IMR-90 (cell line): ENCODE measurements around the gene C6orf89. TPM values are rescaled to one million over a fixed set of nuclear protein-coding genes. Genes with fewer than 3 reads are reported as not detected.
A peak's percentile ranks its signal among the peaks of the same experiment; 100 is the strongest.

Experiments
- ATAC-seq: fragments of 200-7000 bp; cut with Tn5 transposase; 2 replicates; pipeline ENCODE4 v1.9.1; 2020; ENCODE audit warnings: low read depth, mild to moderate bottlenecking, moderate library complexity
- BruUV-seq: library from RNA; stranded (reverse); fragments of 400-500 nt; replicated peaks from 2 replicates; lab custom pipeline; 2021; lab: Mats Ljungman, UMichigan
- CTCF ChIA-PET: fragments of 300-600 bp; formaldehyde crosslinking; extraction: SDS; loops from one replicate; lab custom pipeline; 2021; ENCODE audit warnings: antibody characterized with exemption; lab: Yijun Ruan, JAX
- POLR2A ChIA-PET: fragments of 300-600 bp; sonication (Branson Sonifier 250); formaldehyde crosslinking; loops from one replicate; lab custom pipeline; 2022; ENCODE audit warnings: antibody characterized with exemption; ENCODE audit not compliant: unreplicated experiment; lab: Charles Lee
- DNase-seq: peaks from one replicate; pipeline ENCODE4 v3.0.0; 2013
- H2AFZ ChIP-seq: replicated peaks from 2 replicates; pipeline ENCODE3; 2013; ENCODE audit warnings: low read length, mild to moderate bottlenecking; ENCODE audit not compliant: poor library complexity
- H2AK5ac ChIP-seq: 2 replicates; pipeline ENCODE4 v1.6.1; 2013; ENCODE audit warnings: low read depth, low read length, inconsistent platforms
- H2AK9ac ChIP-seq: replicated peaks from 2 replicates; pipeline ENCODE3; 2013; ENCODE audit warnings: mild to moderate bottlenecking, low read depth, low read length, moderate library complexity; ENCODE audit not compliant: poor library complexity
- H2BK120ac ChIP-seq: 2 replicates; pipeline ENCODE4 v1.6.1; 2013; ENCODE audit warnings: low read depth, low read length, inconsistent platforms
- H2BK15ac ChIP-seq: 3 replicates; pipeline ENCODE4 v1.6.1; 2013; ENCODE audit warnings: low read depth, low read length, inconsistent platforms
- H2BK20ac ChIP-seq: 2 replicates; pipeline ENCODE4 v1.6.1; 2013; ENCODE audit warnings: low read depth, mild to moderate bottlenecking, inconsistent platforms, low read length, moderate library complexity
- H2BK5ac ChIP-seq: 2 replicates; pipeline ENCODE4 v1.6.1; 2013; ENCODE audit warnings: mild to moderate bottlenecking, low read depth, low read length, inconsistent platforms; ENCODE audit not compliant: poor library complexity, severe bottlenecking
- H3K14ac ChIP-seq: replicated peaks from 2 replicates; pipeline ENCODE4 v1.6.1; 2013; ENCODE audit warnings: low read depth, low read length, inconsistent platforms
- H3K18ac ChIP-seq: 2 replicates; pipeline ENCODE4 v1.6.1; 2013; ENCODE audit warnings: low read depth, low read length, control low read depth
- H3K23ac ChIP-seq: 2 replicates; pipeline ENCODE4 v1.6.1; 2013; ENCODE audit warnings: low read depth, low read length, inconsistent platforms
- H3K27ac ChIP-seq: 2 replicates; pipeline ENCODE4 v1.5.1; 2013; ENCODE audit warnings: mild to moderate bottlenecking, control low read depth, low read length; ENCODE audit not compliant: insufficient read depth
- H3K27me3 ChIP-seq: 2 replicates; pipeline ENCODE4 v1.6.1; 2013; ENCODE audit warnings: low read length; ENCODE audit not compliant: control insufficient read depth, insufficient read depth
- H3K36me3 ChIP-seq: 2 replicates; pipeline ENCODE4 v1.6.1; 2013; ENCODE audit warnings: low read length, mixed read lengths; ENCODE audit not compliant: control insufficient read depth, insufficient read depth
- H3K4ac ChIP-seq: 2 replicates; pipeline ENCODE4 v1.6.1; 2013; ENCODE audit warnings: low read depth, low read length, inconsistent platforms
- H3K4me1 ChIP-seq: 2 replicates; pipeline ENCODE4 v1.6.1; 2013; ENCODE audit warnings: low read length, mixed read lengths; ENCODE audit not compliant: control insufficient read depth, insufficient read depth
- H3K4me2 ChIP-seq: 2 replicates; pipeline ENCODE4 v1.6.1; 2013; ENCODE audit warnings: low read depth, mild to moderate bottlenecking, control low read depth, low read length, moderate library complexity
- H3K4me3 ChIP-seq: 2 replicates; pipeline ENCODE4 v1.5.1; 2013; ENCODE audit warnings: low read depth, mild to moderate bottlenecking, control low read depth, low read length, moderate library complexity; ENCODE audit not compliant: insufficient read depth
- H3K56ac ChIP-seq: 2 replicates; pipeline ENCODE4 v1.6.1; 2013; ENCODE audit warnings: low read length, inconsistent platforms; ENCODE audit not compliant: insufficient read depth; ENCODE audit errors: extremely low read depth
- H3K79me1 ChIP-seq, 2 experiments: 2 replicates each; pipeline ENCODE4 v1.6.1; 2013; ENCODE audit warnings: low read length in 2 of 2, inconsistent platforms in 1 of 2, low read depth in 1 of 2
- H3K9ac ChIP-seq: 2 replicates; pipeline ENCODE4 v1.6.1; 2013; ENCODE audit warnings: low read depth, low read length, control low read depth
- H3K9me1 ChIP-seq: 2 replicates; pipeline ENCODE4 v1.6.1; 2013; ENCODE audit warnings: low read length, inconsistent platforms; ENCODE audit not compliant: insufficient read depth
- H3K9me3 ChIP-seq: 2 replicates; pipeline ENCODE4 v1.6.1; 2013; ENCODE audit warnings: low read length; ENCODE audit not compliant: control insufficient read depth, insufficient read depth
- H4K20me1 ChIP-seq: 2 replicates; pipeline ENCODE4 v1.6.1; 2013; ENCODE audit warnings: low read length, inconsistent platforms; ENCODE audit not compliant: insufficient read depth
- H4K5ac ChIP-seq: 2 replicates; pipeline ENCODE4 v1.6.1; 2013; ENCODE audit warnings: mild to moderate bottlenecking, low read depth, low read length, control low read depth
- H4K8ac ChIP-seq, 2 experiments: 2 replicates each; pipeline ENCODE4 v1.6.1; 2013; ENCODE audit warnings: low read depth in 2 of 2, low read length in 2 of 2, control low read depth in 1 of 2, inconsistent platforms in 1 of 2
- H4K91ac ChIP-seq: 2 replicates; pipeline ENCODE4 v1.6.1; 2013; ENCODE audit warnings: low read depth, low read length, inconsistent platforms; ENCODE audit not compliant: insufficient read depth
- BHLHE40 ChIP-seq: fragments of 150-350 bp; IDR thresholded peaks from 2 replicates; pipeline ENCODE4 v1.6.1; 2016; ENCODE audit warnings: mild to moderate bottlenecking, low read depth, low read length
- CEBPB ChIP-seq: IDR thresholded peaks from 2 replicates; pipeline ENCODE4 v1.6.1; 2012; ENCODE audit warnings: low read depth, low read length, improper control_type of control experiment
- CHD1 ChIP-seq: IDR thresholded peaks from 2 replicates; pipeline ENCODE4 v1.6.1; 2012; ENCODE audit warnings: low read depth, low read length, improper control_type of control experiment
- FOS ChIP-seq: fragments of 150-350 bp; IDR thresholded peaks from 2 replicates; pipeline ENCODE4 v1.6.1; 2016; ENCODE audit warnings: low read depth, low read length
- MAFK ChIP-seq: IDR thresholded peaks from 2 replicates; pipeline ENCODE4 v1.6.1; 2012; ENCODE audit warnings: low read depth, low read length, improper control_type of control experiment
- MXI1 ChIP-seq: IDR thresholded peaks from 2 replicates; pipeline ENCODE4 v1.6.1; 2012; ENCODE audit warnings: low read depth, mild to moderate bottlenecking, low read length, moderate library complexity, borderline replicate concordance
- NFE2L2 ChIP-seq: fragments of 150-350 bp; IDR thresholded peaks from 2 replicates; pipeline ENCODE4 v1.6.1; 2016; ENCODE audit warnings: low read depth, mild to moderate bottlenecking, low read length
- POLR2A ChIP-seq: IDR thresholded peaks from 2 replicates; pipeline ENCODE4 v1.6.1; 2012; ENCODE audit warnings: mild to moderate bottlenecking, low read depth, low read length
- RCOR1 ChIP-seq: IDR thresholded peaks from 2 replicates; pipeline ENCODE4 v1.6.1; 2012; ENCODE audit warnings: mild to moderate bottlenecking, low read length, improper control_type of control experiment; ENCODE audit not compliant: insufficient replicate concordance
- RFX5 ChIP-seq: IDR thresholded peaks from 2 replicates; pipeline ENCODE4 v1.8.0; 2012; ENCODE audit warnings: low read depth, mild to moderate bottlenecking, low read length, moderate library complexity
- SMC3 ChIP-seq: fragments of 150-350 bp; IDR thresholded peaks from 2 replicates; pipeline ENCODE4 v1.6.1; 2016; ENCODE audit warnings: low read depth, mild to moderate bottlenecking, antibody characterized with exemption, low read length, moderate library complexity
- WGBS, 2 experiments: methylation state at CpG; one replicate each; pipeline versions ENCODE4 v1.1.5 to v1.1.7; 2013; ENCODE audit warnings: missing lambda C conversion rate in 2 of 2; ENCODE audit not compliant: insufficient read length in 1 of 2; ENCODE audit errors: extremely low coverage in 2 of 2; 5-methylcytosine and 5-hydroxymethylcytosine counted together
- dilution Hi-C: fragments of 300-500 bp; cut with HindIII; formaldehyde crosslinking; loops from one replicate; pipeline ENCODE4 v1.14.3; 2018; ENCODE audit warnings: low sequenced_read_pairs; ENCODE audit not compliant: unreplicated experiment
- in situ Hi-C: fragments of 300-500 bp; cut with MboI; formaldehyde crosslinking; loops from 3 replicates; pipeline ENCODE4 v1.14.3; 2019; ENCODE audit warnings: low sequenced_read_pairs, inconsistent platforms, mixed read lengths
- intact Hi-C: fragments of 100-400 bp; cut with micrococcal nuclease; formaldehyde crosslinking; loops from 2 replicates; pipeline ENCODE4 v1.10.0; 2022
- polyA plus RNA-seq, 3 experiments: library from polyadenylated mRNA; depleted of rRNA; stranded (reverse); fragments of >200 nt; gene quantifications; 2 replicates each; pipeline ENCODE4 v1.2.3, GENCODE V29; 2012; ENCODE audit warnings: low replicate concordance in 1 of 3
- total RNA-seq: library from RNA; depleted of rRNA; stranded (reverse); fragments of >200 nt; gene quantifications from 2 replicates; pipeline ENCODE4 v1.2.3, GENCODE V29; 2012
- TF ChIP-seq, protein P1 (sequence below): conservative IDR thresholded peaks from 2 replicates; pipeline ENCODE4 v1.5.1; 2012; ENCODE audit warnings: mild to moderate bottlenecking, low read depth, low read length, improper control_type of control experiment
- TF ChIP-seq, protein P2 (sequence below): fragments of 150-350 bp; IDR thresholded peaks from 2 replicates; pipeline ENCODE4 v1.6.1; 2016; ENCODE audit warnings: low read depth, mild to moderate bottlenecking, low read length, moderate library complexity, borderline replicate concordance
- TF ChIP-seq, protein P3 (sequence below): fragments of 150-350 bp; IDR thresholded peaks from 2 replicates; pipeline ENCODE4 v1.6.1; 2017; ENCODE audit warnings: mild to moderate bottlenecking, antibody characterized with exemption, low read length, low read depth

Gene C6orf89
- total and polyA plus RNA-seq, 2 of the 4 experiments (the other 2 are of a cell fraction) = 30.8 to 52.3 TPM

DNA sequence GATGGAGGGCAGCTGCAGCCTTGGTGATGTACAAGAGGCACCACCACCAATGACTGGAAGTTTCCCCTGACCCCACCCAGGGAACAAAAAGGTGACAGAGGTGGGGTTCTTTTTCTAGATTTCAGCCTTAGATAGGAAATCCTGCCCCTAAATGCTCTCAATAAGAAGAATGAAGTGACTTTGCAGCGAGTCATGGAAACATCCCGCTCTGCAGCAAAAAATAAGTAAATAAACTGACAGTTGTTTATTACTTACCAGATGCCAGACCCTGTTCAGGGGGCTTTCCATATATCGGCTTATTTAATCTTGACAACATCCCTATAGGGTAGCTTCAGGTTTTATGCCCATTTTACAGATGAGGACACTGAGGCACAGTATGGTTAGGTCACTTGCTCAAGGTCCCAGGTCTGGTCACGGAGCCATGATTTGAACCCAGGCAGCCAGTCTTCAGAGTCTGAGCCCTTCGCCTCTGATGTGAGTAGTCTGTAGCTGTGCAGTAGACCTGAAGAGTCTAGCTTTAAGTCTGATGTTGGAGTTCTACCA is 19.2 kb downstream of the C6orf89 start:
- dilution Hi-C loops = no loop called here

More for the DNA sequence above, 19.2 kb downstream of the C6orf89 start:
- H3K23ac ChIP-seq = peak overlapping the region; percentile 63; the same call in 1 of the 2 replicates
- peak overlapping the region; percentile 23; the same call in 1 of the 2 replicates for H3K14ac ChIP-seq
- H2BK120ac ChIP-seq = peak overlapping the region; percentile 77
- TF ChIP-seq, protein P1, sequence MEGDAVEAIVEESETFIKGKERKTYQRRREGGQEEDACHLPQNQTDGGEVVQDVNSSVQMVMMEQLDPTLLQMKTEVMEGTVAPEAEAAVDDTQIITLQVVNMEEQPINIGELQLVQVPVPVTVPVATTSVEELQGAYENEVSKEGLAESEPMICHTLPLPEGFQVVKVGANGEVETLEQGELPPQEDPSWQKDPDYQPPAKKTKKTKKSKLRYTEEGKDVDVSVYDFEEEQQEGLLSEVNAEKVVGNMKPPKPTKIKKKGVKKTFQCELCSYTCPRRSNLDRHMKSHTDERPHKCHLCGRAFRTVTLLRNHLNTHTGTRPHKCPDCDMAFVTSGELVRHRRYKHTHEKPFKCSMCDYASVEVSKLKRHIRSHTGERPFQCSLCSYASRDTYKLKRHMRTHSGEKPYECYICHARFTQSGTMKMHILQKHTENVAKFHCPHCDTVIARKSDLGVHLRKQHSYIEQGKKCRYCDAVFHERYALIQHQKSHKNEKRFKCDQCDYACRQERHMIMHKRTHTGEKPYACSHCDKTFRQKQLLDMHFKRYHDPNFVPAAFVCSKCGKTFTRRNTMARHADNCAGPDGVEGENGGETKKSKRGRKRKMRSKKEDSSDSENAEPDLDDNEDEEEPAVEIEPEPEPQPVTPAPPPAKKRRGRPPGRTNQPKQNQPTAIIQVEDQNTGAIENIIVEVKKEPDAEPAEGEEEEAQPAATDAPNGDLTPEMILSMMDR = no peak
- TF ChIP-seq BHLHE40 (no peak), FOS (no peak), RFX5 (no peak), NFE2L2 (no peak), CHD1 (no peak), MAFK (no peak), RCOR1 (no peak), POLR2A (no peak), MXI1 (no peak), SMC3 (no peak), CEBPB (no peak)
- TF ChIP-seq, protein P2, sequence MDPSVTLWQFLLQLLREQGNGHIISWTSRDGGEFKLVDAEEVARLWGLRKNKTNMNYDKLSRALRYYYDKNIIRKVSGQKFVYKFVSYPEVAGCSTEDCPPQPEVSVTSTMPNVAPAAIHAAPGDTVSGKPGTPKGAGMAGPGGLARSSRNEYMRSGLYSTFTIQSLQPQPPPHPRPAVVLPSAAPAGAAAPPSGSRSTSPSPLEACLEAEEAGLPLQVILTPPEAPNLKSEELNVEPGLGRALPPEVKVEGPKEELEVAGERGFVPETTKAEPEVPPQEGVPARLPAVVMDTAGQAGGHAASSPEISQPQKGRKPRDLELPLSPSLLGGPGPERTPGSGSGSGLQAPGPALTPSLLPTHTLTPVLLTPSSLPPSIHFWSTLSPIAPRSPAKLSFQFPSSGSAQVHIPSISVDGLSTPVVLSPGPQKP = no peak
- TF ChIP-seq, protein P3, sequence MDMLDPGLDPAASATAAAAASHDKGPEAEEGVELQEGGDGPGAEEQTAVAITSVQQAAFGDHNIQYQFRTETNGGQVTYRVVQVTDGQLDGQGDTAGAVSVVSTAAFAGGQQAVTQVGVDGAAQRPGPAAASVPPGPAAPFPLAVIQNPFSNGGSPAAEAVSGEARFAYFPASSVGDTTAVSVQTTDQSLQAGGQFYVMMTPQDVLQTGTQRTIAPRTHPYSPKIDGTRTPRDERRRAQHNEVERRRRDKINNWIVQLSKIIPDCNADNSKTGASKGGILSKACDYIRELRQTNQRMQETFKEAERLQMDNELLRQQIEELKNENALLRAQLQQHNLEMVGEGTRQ = no peak
- H3K9me3 ChIP-seq = no peaks in the 10 kb centered on the region
- WGBS, 2 experiments = no CpG with 5 or more reads among the region's 5 CpGs
- H3K9me1 ChIP-seq = peaks cover 3% of the 10 kb centered on the region; the same call in 1 of the 2 replicates
- DNase-seq (no peak), ATAC-seq (no peak)
- H3K27ac ChIP-seq = peak overlapping the region; percentile 69
- peaks cover 13 to 16% of the 10 kb centered on the region in 2 experiments for H3K79me1 ChIP-seq
- ChIA-PET CTCF (interaction anchor here (0.9 to 4.1 kb wide), 4 partner anchors 9 to 139 kb away, joined by 3 to 19 read pairs (median 5); no protein-coding TSS in a partner anchor), POLR2A (no interaction called here)
- peak overlapping the region in 1 of 2 experiments; percentile 76; a peak in 2 of 4 replicates for H4K8ac ChIP-seq
- no peak overlapping the region for H2AFZ ChIP-seq
- no TSS peak for BruUV-seq
- H3K9ac ChIP-seq = no peak overlapping the region
- H4K5ac ChIP-seq = peak overlapping the region; percentile 67
- H3K18ac ChIP-seq = peak overlapping the region; percentile 55
- in situ Hi-C loops = no loop called here
- no peak overlapping the region for H3K56ac ChIP-seq
- 0 out of 2 replicates have a peak overlapping the region, but pooled peaks have one; percentile 4 for H3K4me2 ChIP-seq
- H3K36me3 ChIP-seq = peaks cover 11% of the 10 kb centered on the region
- H3K4me1 ChIP-seq = peaks cover 11% of the 10 kb centered on the region
- no peaks in the 10 kb centered on the region; the same call in 1 of the 2 replicates for H4K20me1 ChIP-seq
- peak overlapping the region; percentile 86 for H3K4ac ChIP-seq
- H4K91ac ChIP-seq = peak overlapping the region; percentile 62
- intact Hi-C loops = no loop called here
- H3K4me3 ChIP-seq = no peak overlapping the region
- H2AK9ac ChIP-seq = peak overlapping the region; percentile 65
- H2BK15ac ChIP-seq = peak overlapping the region; percentile 63; the same call in 1 of the 3 replicates
- H2AK5ac ChIP-seq = peak overlapping the region; percentile 84
- no peaks in the 10 kb centered on the region for H3K27me3 ChIP-seq
- peak overlapping the region; percentile 76 for H2BK20ac ChIP-seq
- H2BK5ac ChIP-seq = peak overlapping the region; percentile 90
